Activated naive CD8-positive, alpha-beta T cell treated with anti-CD3 and anti-CD28 coated beads, Interleukin-2, amount 50 U/mL, for 16 hours (primary cell): ENCODE data around the gene PLAAT3.
"Not testable (repeated sequence)": the region's sequence is repeated elsewhere in the genome, so short reads cannot be mapped to it uniquely, and the experiment has no call there.

Source experiments
- DNase-seq: peaks from one replicate; pipeline ENCODE4 v3.0.0-alpha.2; 2020; ENCODE audit warnings: low read depth, low spot score

PLAAT3 gene

GRCh38 chr11:63614136-63614671 is at the start of gene PLAAT3:
TSS of gene PLAAT3 (minus strand) at chr11:63614433. CDS start at chr11:63614014, 419 bp downstream.
- DNase-seq, result no peak

- no peak for DNase-seq
Measured at GRCh38 chr11:63663809-63664208, 49.6 kb upstream of the PLAAT3 start.

GRCh38 chr11:63660972-63661371 is 46.7 kb upstream of the PLAAT3 start:
- no peak for DNase-seq

GRCh38 chr11:63652671-63653070 is 38.4 kb upstream of the PLAAT3 start:
- no peak for DNase-seq

GRCh38 chr11:63643205-63643604 is 29.0 kb upstream of the PLAAT3 start:
- DNase-seq, result no peak

- DNase-seq, result no peak
Measured at GRCh38 chr11:63641727-63642126, 27.5 kb upstream of the PLAAT3 start.

GRCh38 chr11:63639199-63639832 is 25.1 kb upstream of the PLAAT3 start:
- DNase-seq, result no peak

GRCh38 chr11:63638436-63638835 is 24.2 kb upstream of the PLAAT3 start:
- not testable (repeated sequence) for DNase-seq

- peak; percentile 25 for DNase-seq
Measured at GRCh38 chr11:63635762-63636465, 21.7 kb upstream of the PLAAT3 start.

GRCh38 chr11:63629426-63629825 is 15.2 kb upstream of the PLAAT3 start:
- no peak for DNase-seq

- DNase-seq, result no peak
Measured at GRCh38 chr11:63623513-63624140, 9.4 kb upstream of the PLAAT3 start.

GRCh38 chr11:63622323-63622722 is 8.1 kb upstream of the PLAAT3 start:
- DNase-seq, result no peak

GRCh38 chr11:63621071-63621470 is 6.8 kb upstream of the PLAAT3 start:
- DNase-seq, result no peak

GRCh38 chr11:63619967-63620366 is 5.7 kb upstream of the PLAAT3 start:
- no peak for DNase-seq

GRCh38 chr11:63617686-63618085 is 3.5 kb upstream of the PLAAT3 start:
- not testable (repeated sequence) for DNase-seq

- DNase-seq, result no peak
Measured at GRCh38 chr11:63616953-63617352, 2.7 kb upstream of the PLAAT3 start.

- no peak for DNase-seq
Measured at GRCh38 chr11:63613517-63614135, 607 bp downstream of the PLAAT3 start.

- no peak for DNase-seq
Measured at GRCh38 chr11:63612181-63612580, 2.1 kb downstream of the PLAAT3 start.

GRCh38 chr11:63611395-63611747 is 2.9 kb downstream of the PLAAT3 start:
- no peak for DNase-seq

GRCh38 chr11:63610604-63611394 is 3.4 kb downstream of the PLAAT3 start:
- DNase-seq, result no peak

GRCh38 chr11:63609971-63610580 is 4.2 kb downstream of the PLAAT3 start:
- DNase-seq, result no peak
